Mesenchymal stem cell (in vitro differentiated cells and primary cell): ENCODE results near the gene POLA1.

Experiments used
- DNase-seq: peaks from one replicate; pipeline ENCODE4 v3.0.0-alpha.2; 2013
- H2AFZ ChIP-seq: one replicate; pipeline ENCODE4 v1.6.1; 2013; ENCODE audit warnings: low read depth, mild to moderate bottlenecking, control low read depth, inconsistent platforms, low read length, moderate library complexity
- H2AK5ac ChIP-seq: 2 replicates; pipeline ENCODE4 v1.6.1; 2013; ENCODE audit warnings: low read length, moderate library complexity, mild to moderate bottlenecking, inconsistent platforms; ENCODE audit not compliant: severe bottlenecking
- H2BK120ac ChIP-seq: one replicate; pipeline ENCODE4 v1.6.1; 2013; ENCODE audit warnings: low read depth, mild to moderate bottlenecking, inconsistent platforms, low read length, moderate library complexity
- H2BK12ac ChIP-seq, 2 experiments: one replicate each; pipeline ENCODE4 v1.6.1; 2013; ENCODE audit warnings: inconsistent platforms in 2 of 2, low read length in 2 of 2, mild to moderate bottlenecking in 2 of 2, moderate library complexity in 2 of 2, control low read depth in 1 of 2
- H2BK15ac ChIP-seq: one replicate; pipeline ENCODE4 v1.6.1; 2013; ENCODE audit warnings: mild to moderate bottlenecking, low read depth, inconsistent platforms; ENCODE audit not compliant: poor library complexity, severe bottlenecking
- H2BK5ac ChIP-seq: 2 replicates; pipeline ENCODE4 v1.6.1; 2013; ENCODE audit warnings: low read depth, mild to moderate bottlenecking, low read length, control low read depth, inconsistent platforms; ENCODE audit not compliant: poor library complexity, severe bottlenecking
- H3K14ac ChIP-seq, 2 experiments: one replicate each; pipeline ENCODE4 v1.6.1; 2013; ENCODE audit warnings: inconsistent platforms in 2 of 2, low read length in 2 of 2, control low read depth in 1 of 2, mild to moderate bottlenecking in 1 of 2, moderate library complexity in 1 of 2
- H3K18ac ChIP-seq, 2 experiments: one replicate each; pipeline ENCODE4 v1.6.1; 2013; ENCODE audit warnings: inconsistent platforms in 2 of 2, low read length in 2 of 2, control low read depth in 1 of 2, low read depth in 1 of 2, mild to moderate bottlenecking in 1 of 2
- H3K23ac ChIP-seq, 2 experiments: one replicate each; pipeline ENCODE4 v1.6.1; 2013; ENCODE audit warnings: inconsistent platforms in 2 of 2, low read length in 2 of 2, mild to moderate bottlenecking in 2 of 2, moderate library complexity in 2 of 2, control low read depth in 1 of 2
- H3K27ac ChIP-seq: 2 replicates; pipeline ENCODE4 v1.5.1; 2013; ENCODE audit warnings: mild to moderate bottlenecking, moderate library complexity, low read length, control low read depth, inconsistent platforms; ENCODE audit not compliant: poor library complexity, severe bottlenecking
- H3K27me3 ChIP-seq, 2 experiments: 2 replicates each; pipeline versions ENCODE4 v1.6.1 to v1.7.0; 2013; ENCODE audit warnings: low read length in 2 of 2, mild to moderate bottlenecking in 2 of 2, moderate library complexity in 2 of 2, control low read depth in 1 of 2, inconsistent platforms in 1 of 2; ENCODE audit not compliant: control insufficient read depth in 1 of 2, insufficient read depth in 1 of 2
- H3K36me3 ChIP-seq, 2 experiments: 2 replicates each; pipeline versions ENCODE4 v1.6.1 to v1.7.0; 2013; ENCODE audit warnings: low read length in 2 of 2, control low read depth in 1 of 2, inconsistent platforms in 1 of 2, low read depth in 1 of 2, mild to moderate bottlenecking in 1 of 2; ENCODE audit not compliant: insufficient read depth in 2 of 2, control insufficient read depth in 1 of 2
- H3K4ac ChIP-seq, 2 experiments: one replicate each; pipeline ENCODE4 v1.6.1; 2013; ENCODE audit warnings: inconsistent platforms in 2 of 2, low read length in 2 of 2, mild to moderate bottlenecking in 2 of 2, moderate library complexity in 2 of 2, control low read depth in 1 of 2, low read depth in 1 of 2
- H3K4me1 ChIP-seq: 2 replicates; pipeline ENCODE4 v1.6.1; 2013; ENCODE audit warnings: low read depth, low read length, control low read depth; ENCODE audit not compliant: control insufficient read depth, insufficient read depth
- H3K4me2 ChIP-seq: 2 replicates; pipeline ENCODE4 v1.6.1; 2013; ENCODE audit warnings: low read length, mild to moderate bottlenecking, inconsistent platforms; ENCODE audit not compliant: poor library complexity, severe bottlenecking
- H3K4me3 ChIP-seq, 2 experiments: 2 replicates each; pipeline versions ENCODE4 v1.5.1 to v1.7.0; 2013; ENCODE audit warnings: low read length in 2 of 2, mild to moderate bottlenecking in 2 of 2, control low read depth in 1 of 2, low read depth in 1 of 2; ENCODE audit not compliant: insufficient read depth in 1 of 2
- H3K79me1 ChIP-seq: replicated peaks from 2 replicates; pipeline ENCODE4 v1.6.1; 2013; ENCODE audit warnings: mild to moderate bottlenecking, control low read depth, low read length, inconsistent platforms; ENCODE audit not compliant: poor library complexity, severe bottlenecking
- H3K9ac ChIP-seq: 2 replicates; pipeline ENCODE4 v1.7.0; 2013; ENCODE audit warnings: mild to moderate bottlenecking, low read length, moderate library complexity
- H3K9me3 ChIP-seq: 2 replicates; pipeline ENCODE4 v1.7.0; 2013; ENCODE audit warnings: mild to moderate bottlenecking, low read length; ENCODE audit not compliant: control insufficient read depth
- H4K8ac ChIP-seq: one replicate; pipeline ENCODE4 v1.6.1; 2013; ENCODE audit warnings: inconsistent platforms, mild to moderate bottlenecking, low read length, moderate library complexity
- H4K91ac ChIP-seq: one replicate; pipeline ENCODE4 v1.6.1; 2013; ENCODE audit warnings: mild to moderate bottlenecking, low read length, inconsistent platforms
- WGBS: methylation state at CpG from one replicate; pipeline ENCODE4 v1.1.7; 2013; ENCODE audit warnings: mixed read lengths; 5-methylcytosine and 5-hydroxymethylcytosine counted together

Gene POLA1

GRCh38 chrX:25011589-25012432 lies 318.1 kb downstream of the POLA1 start:
- H2BK12ac ChIP-seq: no peak overlapping the region
- H3K9ac ChIP-seq: no peak overlapping the region
- H3K27ac ChIP-seq: no peak overlapping the region
- no peak overlapping the region for H2BK120ac ChIP-seq
- no peak for DNase-seq
- H4K8ac ChIP-seq: no peak overlapping the region
- H3K9me3 ChIP-seq: peaks cover 7% of the 10 kb centered on the region
- H3K4me3 ChIP-seq: no peak overlapping the region
- no peaks in the 10 kb centered on the region for H3K79me1 ChIP-seq
- no peaks in the 10 kb centered on the region for H3K36me3 ChIP-seq
- WGBS: 2% methylated on average over 10 of the region's 32 CpGs
- H3K14ac ChIP-seq: no peak overlapping the region
- H3K27me3 ChIP-seq: peaks cover 87 to 91% of the 10 kb centered on the region in 2 experiments
- H2BK5ac ChIP-seq: no peak overlapping the region
- H4K91ac ChIP-seq: no peak overlapping the region
- H3K18ac ChIP-seq: no peak overlapping the region
- no peak overlapping the region for H3K4ac ChIP-seq
- H3K4me1 ChIP-seq: peaks cover 20% of the 10 kb centered on the region
- no peak overlapping the region for H2AK5ac ChIP-seq
- no peak overlapping the region for H3K4me2 ChIP-seq
- no peak overlapping the region for H2BK15ac ChIP-seq
- H2AFZ ChIP-seq: no peak overlapping the region
- no peak overlapping the region for H3K23ac ChIP-seq

DNA sequence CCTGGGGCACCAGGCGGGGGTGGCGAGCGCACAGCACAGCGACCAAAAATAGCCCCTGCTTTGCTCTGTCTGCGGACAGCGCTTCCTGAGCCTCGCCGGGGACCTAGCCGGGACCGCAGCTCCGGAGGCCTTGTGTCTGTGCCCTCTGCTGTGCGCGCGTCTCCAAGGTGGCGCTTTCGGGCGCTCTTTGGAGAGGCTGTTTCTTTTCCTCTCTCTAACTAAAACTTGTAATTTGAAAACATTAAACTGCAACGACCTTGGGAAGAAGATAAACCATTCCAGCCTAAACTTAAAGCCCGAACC lies 318.7 kb downstream of the POLA1 start:
- H4K91ac ChIP-seq: no peak overlapping the region
- no peak overlapping the region for H4K8ac ChIP-seq
- no peak overlapping the region for H2AFZ ChIP-seq
- H3K4me1 ChIP-seq: peaks cover 14% of the 10 kb centered on the region
- H2AK5ac ChIP-seq: no peak overlapping the region
- no peak overlapping the region for H2BK5ac ChIP-seq
- no peak overlapping the region for H3K4ac ChIP-seq
- no peak overlapping the region for H2BK120ac ChIP-seq
- H3K9ac ChIP-seq: no peak overlapping the region
- H3K4me2 ChIP-seq: no peak overlapping the region
- no peak overlapping the region for H3K14ac ChIP-seq
- no peak for DNase-seq
- H3K9me3 ChIP-seq: peaks cover 7% of the 10 kb centered on the region
- 0% methylated on average over 11 of the region's 19 CpGs for whole genome bisulfite sequencing
- H3K23ac ChIP-seq: no peak overlapping the region
- H3K27ac ChIP-seq: no peak overlapping the region
- peaks cover 89 to 92% of the 10 kb centered on the region in 2 experiments for H3K27me3 ChIP-seq
- H3K4me3 ChIP-seq: no peak overlapping the region
- H2BK12ac ChIP-seq: no peak overlapping the region
- H2BK15ac ChIP-seq: no peak overlapping the region
- H3K79me1 ChIP-seq: no peaks in the 10 kb centered on the region
- H3K36me3 ChIP-seq: no peaks in the 10 kb centered on the region
- no peak overlapping the region for H3K18ac ChIP-seq

- Histone ChIP-seq H3K4ac (no peak overlapping the region), H3K36me3 (no peaks in the 10 kb centered on the region), H3K9ac (no peak overlapping the region), H3K27ac (no peak overlapping the region), H3K4me3 (no peak overlapping the region), H3K4me2 (peak overlapping the region; percentile 50), H4K8ac (no peak overlapping the region), H4K91ac (no peak overlapping the region), H2BK120ac (no peak overlapping the region), H3K14ac (no peak overlapping the region), H2AFZ (no peak overlapping the region), H2BK12ac (no peak overlapping the region), H2BK15ac (no peak overlapping the region), H2AK5ac (no peak overlapping the region), H3K23ac (no peak overlapping the region), H3K18ac (no peak overlapping the region), H2BK5ac (no peak overlapping the region), H3K4me1 (peaks cover 16% of the 10 kb centered on the region), H3K9me3 (peaks cover 4% of the 10 kb centered on the region), H3K27me3 (peaks cover 89 to 92% of the 10 kb centered on the region in 2 experiments), H3K79me1 (no peaks in the 10 kb centered on the region)
- WGBS: 2% methylated on average over 47 of the region's 105 CpGs
- no peak for DNase-seq
Observed at GRCh38 chrX:25012793-25013631, 319.3 kb downstream of the POLA1 start.

DNA sequence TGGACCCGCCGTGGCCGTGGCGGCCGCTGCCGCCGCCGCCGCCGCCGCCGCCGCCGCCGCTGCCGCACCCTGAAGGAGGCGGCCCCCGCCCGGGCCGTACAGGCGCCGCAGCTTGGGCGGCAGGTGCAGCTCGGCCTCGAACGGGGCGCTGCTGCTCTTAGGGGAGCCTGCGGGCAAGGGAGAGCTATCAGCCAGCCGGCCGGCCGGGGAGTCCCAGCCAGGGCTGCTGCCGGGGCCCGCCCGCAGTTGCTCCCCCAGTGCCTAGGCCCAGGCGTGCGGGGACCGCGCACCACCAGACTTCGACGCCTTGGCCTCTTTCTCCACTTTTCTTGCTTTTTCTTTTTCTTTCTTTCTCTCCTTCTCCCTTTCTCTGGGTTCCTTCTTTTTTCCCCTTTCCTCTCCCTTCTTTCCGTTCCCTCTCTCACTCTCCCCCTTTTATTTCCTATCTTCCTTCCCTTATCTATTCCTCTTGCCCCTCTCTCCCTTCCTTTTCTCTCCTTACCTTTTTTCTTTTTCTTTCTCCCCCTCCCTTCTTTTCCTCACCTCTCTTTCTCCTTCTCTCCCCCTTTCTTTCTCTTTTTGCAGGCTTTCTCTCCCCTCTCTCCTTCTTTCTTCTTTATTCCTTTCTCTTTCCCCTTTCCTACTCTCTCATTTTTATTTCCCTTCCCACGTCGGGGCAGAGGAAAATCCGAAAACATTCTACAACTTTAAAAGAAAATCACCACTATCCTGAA lies 320.1 kb downstream of the POLA1 start:
- Histone ChIP-seq H3K4ac (no peak overlapping the region), H3K23ac (no peak overlapping the region), H3K36me3 (no peaks in the 10 kb centered on the region), H2AK5ac (no peak overlapping the region), H3K79me1 (no peaks in the 10 kb centered on the region), H3K4me2 (no peak overlapping the region), H3K27me3 (peaks cover 86 to 92% of the 10 kb centered on the region in 2 experiments), H2AFZ (no peak overlapping the region), H3K14ac (no peak overlapping the region), H3K9me3 (peaks cover 4% of the 10 kb centered on the region), H4K91ac (no peak overlapping the region), H3K9ac (no peak overlapping the region), H2BK5ac (no peak overlapping the region), H4K8ac (no peak overlapping the region), H2BK15ac (no peak overlapping the region), H2BK12ac (no peak overlapping the region), H2BK120ac (no peak overlapping the region), H3K27ac (no peak overlapping the region), H3K4me3 (no peak overlapping the region), H3K4me1 (peaks cover 16% of the 10 kb centered on the region), H3K18ac (no peak overlapping the region)
- 3% methylated on average over 36 of the region's 44 CpGs for WGBS
- no peak for DNase-seq
